Adipose tissue (tissue), 3 donors: ENCODE data around the gene TMEM242. TPM values are rescaled to one million over a fixed set of nuclear protein-coding genes. Genes with fewer than 3 reads are reported as not detected.

Source experiments
- H3K27ac ChIP-seq: one replicate; pipeline ENCODE4 v1.5.1; 2013; ENCODE audit warnings: low read depth, low read length
- WGBS, 3 donors: extraction: QIAGEN DNeasy Blood & Tissue Kit; methylation state at CpG; one replicate each; pipeline ENCODE4 v1.1.7; 2013; 5-methylcytosine and 5-hydroxymethylcytosine counted together
- polyA plus RNA-seq, 3 donors: library from polyadenylated mRNA; stranded (reverse); fragments of 200-250 nt; gene quantifications; one replicate each; pipeline ENCODE4 v1.2.3, GENCODE V29; 2013
- donor health status: healthy with polysubstance abuse.
- donor health status: Bipolar disorder and iron deficiency.
- donor health status: healthy.

Gene TMEM242
- polyA plus RNA-seq, 3 donors, result 3.9 to 4.8 (median 3.9) TPM

DNA sequence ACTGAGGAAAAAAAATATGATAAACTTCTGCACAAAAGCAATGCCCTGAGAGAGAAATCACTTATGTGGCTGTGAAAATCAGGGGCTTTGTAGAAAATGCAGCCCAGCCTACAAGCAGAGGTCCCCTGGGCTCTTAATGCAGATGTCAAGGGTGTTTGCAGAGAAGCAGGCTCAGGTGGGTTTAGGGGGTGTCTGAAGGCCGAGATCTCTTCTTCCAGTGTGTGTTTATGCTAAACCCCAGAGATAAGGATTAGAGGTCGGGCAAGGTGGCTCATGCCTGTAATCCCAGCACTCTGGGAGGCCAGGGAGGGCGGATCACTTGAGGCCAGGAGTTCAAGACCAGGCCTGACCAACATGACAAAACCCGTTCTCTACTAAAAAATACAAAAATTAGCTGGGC lies 78.5 kb downstream of the TMEM242 start:
- 58 to 91% (median 91%) methylated on average over 4 of the region's 4 CpGs for WGBS, 3 donors
- H3K27ac ChIP-seq, result no peak overlapping the region

DNA sequence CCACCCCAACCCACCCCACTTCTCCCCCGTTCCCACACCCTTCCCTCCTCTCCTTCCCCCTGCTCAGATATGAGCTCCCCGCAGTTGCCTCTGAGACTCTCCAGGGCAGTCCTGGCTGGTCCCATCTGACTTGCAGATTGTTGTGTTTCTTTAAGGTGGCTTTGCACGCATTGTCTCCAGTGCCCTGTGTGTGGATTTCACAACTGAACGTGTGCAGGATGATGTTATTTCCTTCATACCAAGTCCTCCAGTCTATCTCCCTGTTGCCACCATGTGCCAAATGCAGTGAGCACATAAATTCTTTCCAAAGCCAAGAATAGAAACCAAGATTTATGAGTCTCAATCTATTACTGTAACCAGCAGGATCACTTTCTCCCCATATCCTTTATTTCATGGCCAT lies 79.1 kb downstream of the TMEM242 start:
- H3K27ac ChIP-seq, result no peak overlapping the region
- WGBS, 3 donors, result 32 to 68% (median 32%) methylated on average over 4 of the region's 4 CpGs

DNA sequence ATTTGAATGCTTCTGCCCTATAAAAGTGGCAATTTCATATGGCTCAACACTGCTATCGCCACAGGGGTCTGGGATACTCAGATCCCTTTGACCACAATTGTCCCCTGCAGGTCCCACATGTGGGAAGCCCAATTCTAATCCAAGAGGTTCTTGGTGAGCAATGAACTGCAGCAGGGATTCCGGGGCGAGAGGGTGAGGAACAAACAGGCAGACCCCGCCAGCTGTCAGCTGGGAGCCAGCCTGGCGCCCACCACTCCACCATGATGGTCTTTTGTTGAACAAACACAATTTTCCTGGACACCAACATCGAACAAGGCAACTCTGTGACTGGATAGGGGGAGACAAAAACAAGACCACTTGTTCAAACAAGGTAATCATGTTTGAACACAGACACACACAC lies 80.5 kb downstream of the TMEM242 start:
- H3K27ac ChIP-seq, result no peak overlapping the region
- WGBS, 3 donors, result 88 to 96% (median 95%) methylated on average over 6 of the region's 6 CpGs

DNA sequence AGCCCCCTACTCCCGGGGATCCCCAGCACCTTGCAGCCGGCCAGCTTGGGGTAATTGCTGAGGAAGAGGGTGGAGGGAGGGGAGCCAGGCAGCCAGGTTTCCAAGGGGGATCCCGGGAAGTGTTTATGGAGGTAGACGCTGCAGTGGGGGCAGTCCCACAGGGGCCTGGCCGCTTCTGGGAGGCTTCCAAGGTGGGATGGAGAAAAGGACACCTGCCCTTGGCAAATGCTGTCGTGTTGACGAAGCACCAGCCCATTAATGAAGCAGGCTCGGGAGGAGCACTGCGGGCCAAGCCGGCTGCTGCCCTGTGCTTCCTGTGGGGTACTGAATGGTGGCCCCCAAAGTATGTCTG lies 82.4 kb downstream of the TMEM242 start:
- 76 to 90% (median 83%) methylated on average over 10 of the region's 10 CpGs for WGBS, 3 donors
- no peak overlapping the region for H3K27ac ChIP-seq

DNA sequence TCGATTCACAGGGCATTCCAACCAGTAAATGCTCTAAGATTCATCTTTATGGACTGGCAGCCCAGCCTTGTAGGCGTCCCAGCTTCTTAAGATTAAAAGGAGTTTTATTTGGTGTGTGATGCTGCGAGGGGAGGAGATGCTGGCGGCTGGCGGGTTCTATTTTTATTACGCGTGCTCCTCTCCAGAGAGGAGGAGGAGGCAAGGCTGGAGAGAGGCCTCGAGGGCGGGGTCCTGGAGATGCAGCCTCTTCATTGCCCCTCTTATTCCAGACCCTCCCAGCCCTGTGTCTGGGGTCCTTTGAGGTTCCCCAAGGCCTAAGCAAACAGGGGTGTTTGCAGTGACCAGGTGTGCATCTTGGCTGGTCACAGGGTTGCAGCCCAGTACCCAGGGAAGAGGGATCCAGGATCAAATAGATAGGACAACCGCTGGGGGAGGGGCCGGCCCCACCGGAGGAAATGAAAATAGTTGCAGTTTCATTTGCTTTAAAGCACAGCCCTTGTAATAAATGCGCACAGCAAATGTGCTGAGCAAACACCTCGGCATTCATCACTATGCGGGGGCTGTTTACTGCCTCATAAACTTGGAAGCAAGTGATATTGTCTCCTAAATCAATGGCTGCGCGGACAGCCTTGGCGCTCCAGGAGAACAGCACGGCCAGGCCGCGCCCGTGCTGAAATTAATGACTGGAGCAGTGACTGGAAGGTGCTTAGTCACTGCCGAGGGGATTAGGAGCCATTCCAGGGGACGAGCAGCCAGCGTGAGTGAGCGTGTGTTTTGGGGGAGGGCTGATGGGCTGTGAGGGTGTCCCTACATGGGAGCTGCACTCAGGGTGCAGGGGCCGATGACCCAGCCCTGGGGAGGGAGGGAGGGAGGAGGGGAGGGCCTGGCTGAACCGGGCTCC lies 83.0 kb downstream of the TMEM242 start:
- 32 to 43% (median 33%) methylated on average over 28 of the region's 28 CpGs for WGBS, 3 donors
- H3K27ac ChIP-seq, result no peak overlapping the region

DNA sequence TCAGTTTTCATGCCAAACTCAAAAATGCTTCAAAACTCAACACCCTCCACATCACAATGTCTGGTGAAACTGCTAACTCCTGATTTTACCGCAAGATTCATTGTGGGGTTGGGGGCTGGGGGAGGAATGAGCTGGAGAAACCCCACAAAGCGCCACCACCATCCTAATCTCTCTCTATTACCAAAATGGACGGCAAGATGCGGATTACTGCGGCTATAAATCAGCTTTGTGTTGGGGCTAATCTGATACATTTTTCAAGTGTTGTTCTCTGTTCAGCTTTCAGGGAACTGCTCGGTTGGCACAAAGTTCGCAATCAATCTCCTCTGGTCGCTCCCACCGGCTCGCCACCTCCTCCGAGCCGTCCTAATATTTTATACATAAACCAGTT lies 83.7 kb downstream of the TMEM242 start:
- no peak overlapping the region for H3K27ac ChIP-seq
- WGBS, 3 donors, result 59 to 67% (median 62%) methylated on average over 12 of the region's 12 CpGs

Other genes with a start within 250 kb of the TMEM242 start
- 1 to 10 TPM; 3.0 to 6.0 (median 5.1) TPM for gene ZDHHC14, start 57.7 kb upstream of the TMEM242 start, polyA plus RNA-seq